ENCODE measurements around the gene NAV2. TPM values are rescaled to one million over a fixed set of nuclear protein-coding genes. Genes with fewer than 3 reads are reported as not detected.
A peak's percentile ranks its signal among the peaks of the same experiment; 100 is the strongest.

Gene NAV2
- polyA plus RNA-seq, 3 donors from 2014 or later = 0.66 TPM; not detected in 2

GRCh38 chr11:19696073-19696472 is 16.6 kb upstream of the NAV2 start:
- H3K27me3 Mint-ChIP-seq (ENCODE audit: low read depth in 3 of 3) = peaks cover 0 to 5% (median 4%) of the 10 kb centered on the region in 3 donors
- H3K36me3 Mint-ChIP-seq = no peaks in the 10 kb centered on the region
- H3K4me3 Mint-ChIP-seq = no peak overlapping the region
- no peak overlapping the region for H3K27ac Mint-ChIP-seq
- H3K9me3 Mint-ChIP-seq = no peaks in the 10 kb centered on the region
- DNase-seq = no peak
- H3K4me1 Mint-ChIP-seq = no peaks in the 10 kb centered on the region

- Mint-ChIP-seq H3K4me1 (no peaks in the 10 kb centered on the region), H3K4me3 (no peak overlapping the region), H3K27ac (no peak overlapping the region), H3K9me3 (no peaks in the 10 kb centered on the region), H3K27me3 (ENCODE audit: low read depth in 3 of 3) (peaks cover 0 to 6% (median 4%) of the 10 kb centered on the region in 3 donors), H3K36me3 (no peaks in the 10 kb centered on the region)
- no peak for DNase-seq
Measured at GRCh38 chr11:19696904-19697303, 15.7 kb upstream of the NAV2 start.

- DNase-seq = no peak
- Mint-ChIP-seq H3K27me3 (ENCODE audit: low read depth in 3 of 3) (peaks cover 0 to 6% (median 4%) of the 10 kb centered on the region in 3 donors), H3K36me3 (no peaks in the 10 kb centered on the region), H3K9me3 (no peaks in the 10 kb centered on the region), H3K27ac (peak overlapping the region in 1 of 6 donors; percentile 9), H3K4me1 (no peaks in the 10 kb centered on the region), H3K4me3 (no peak overlapping the region)
Measured at GRCh38 chr11:19697721-19698121, 14.9 kb upstream of the NAV2 start.

- Mint-ChIP-seq H3K4me1 (no peaks in the 10 kb centered on the region), H3K27ac (no peak overlapping the region), H3K9me3 (no peaks in the 10 kb centered on the region), H3K36me3 (no peaks in the 10 kb centered on the region), H3K4me3 (no peak overlapping the region), H3K27me3 (ENCODE audit: low read depth in 3 of 3) (peaks cover 1 to 5% (median 5%) of the 10 kb centered on the region in 3 donors)
- no peak for DNase-seq
Measured at GRCh38 chr11:19698493-19699292, 13.9 kb upstream of the NAV2 start.

- DNase-seq = no peak
- no peaks in the 10 kb centered on the region for H3K4me1 Mint-ChIP-seq
- H3K27me3 Mint-ChIP-seq (ENCODE audit: low read depth in 3 of 3) = peaks cover 5 to 6% (median 6%) of the 10 kb centered on the region in 3 donors
- H3K9me3 Mint-ChIP-seq = no peaks in the 10 kb centered on the region
- no peak overlapping the region for H3K27ac Mint-ChIP-seq
- H3K36me3 Mint-ChIP-seq = no peaks in the 10 kb centered on the region
- H3K4me3 Mint-ChIP-seq = no peak overlapping the region
Measured at GRCh38 chr11:19701421-19701820, 11.2 kb upstream of the NAV2 start.

- Mint-ChIP-seq H3K4me1 (no peaks in the 10 kb centered on the region), H3K27me3 (ENCODE audit: low read depth in 3 of 3) (peaks cover 5 to 6% (median 6%) of the 10 kb centered on the region in 3 donors), H3K36me3 (no peaks in the 10 kb centered on the region), H3K9me3 (no peaks in the 10 kb centered on the region), H3K4me3 (no peak overlapping the region), H3K27ac (no peak overlapping the region)
- no peak for DNase-seq
Measured at GRCh38 chr11:19702620-19703019, 10.0 kb upstream of the NAV2 start.

GRCh38 chr11:19703211-19703610 is 9.4 kb upstream of the NAV2 start:
- Mint-ChIP-seq H3K9me3 (no peaks in the 10 kb centered on the region), H3K27ac (peak overlapping the region in 1 of 6 donors; percentile 19), H3K4me1 (no peaks in the 10 kb centered on the region), H3K27me3 (ENCODE audit: low read depth in 3 of 3) (peaks cover 5 to 6% (median 6%) of the 10 kb centered on the region in 3 donors), H3K4me3 (no peak overlapping the region), H3K36me3 (no peaks in the 10 kb centered on the region)
- no peak for DNase-seq

GRCh38 chr11:19704213-19704612 is 8.4 kb upstream of the NAV2 start:
- Mint-ChIP-seq H3K27me3 (ENCODE audit: low read depth in 3 of 3) (peaks cover 6 to 7% (median 6%) of the 10 kb centered on the region in 3 donors), H3K36me3 (no peaks in the 10 kb centered on the region), H3K4me3 (no peak overlapping the region), H3K9me3 (no peaks in the 10 kb centered on the region), H3K27ac (no peak overlapping the region), H3K4me1 (no peaks in the 10 kb centered on the region)
- no peak for DNase-seq

GRCh38 chr11:19705936-19706335 is 6.7 kb upstream of the NAV2 start:
- no peak for DNase-seq
- Mint-ChIP-seq H3K27ac (no peak overlapping the region), H3K36me3 (no peaks in the 10 kb centered on the region), H3K4me3 (no peak overlapping the region), H3K27me3 (ENCODE audit: low read depth in 3 of 3) (peaks cover 5 to 6% (median 5%) of the 10 kb centered on the region in 3 donors), H3K9me3 (no peaks in the 10 kb centered on the region), H3K4me1 (no peaks in the 10 kb centered on the region)

GRCh38 chr11:19711911-19712280 is 741 bp upstream of the NAV2 start:
- H3K9me3 Mint-ChIP-seq = no peaks in the 10 kb centered on the region
- no peak for DNase-seq
- peak overlapping the region; percentile 79 to 89 (median 83) for H3K27ac Mint-ChIP-seq
- no peaks in the 10 kb centered on the region for H3K36me3 Mint-ChIP-seq
- peak overlapping the region; percentile 93 to 98 (median 97) for H3K4me3 Mint-ChIP-seq
- peaks cover 20 to 26% (median 23%) of the 10 kb centered on the region in 3 donors for H3K27me3 Mint-ChIP-seq (ENCODE audit: low read depth in 3 of 3)
- peaks cover 24 to 40% of the 10 kb centered on the region in 2 donors for H3K4me1 Mint-ChIP-seq

GRCh38 chr11:19713196-19714021 is 772 bp downstream of the NAV2 start:
- no peaks in the 10 kb centered on the region for H3K9me3 Mint-ChIP-seq
- DNase-seq = peak in 1 of 3 donors; percentile 14
- peak overlapping the region; percentile 86 to 94 (median 90) for H3K4me3 Mint-ChIP-seq
- no peaks in the 10 kb centered on the region for H3K36me3 Mint-ChIP-seq
- peaks cover 20 to 28% (median 23%) of the 10 kb centered on the region in 3 donors for H3K27me3 Mint-ChIP-seq (ENCODE audit: low read depth in 3 of 3)
- peak overlapping the region in 3 of 6 donors; percentile 71 to 88 (median 85) for H3K27ac Mint-ChIP-seq
- H3K4me1 Mint-ChIP-seq = peaks cover 24 to 40% of the 10 kb centered on the region in 2 donors

- peak overlapping the region in 2 of 6 donors; percentile 32 to 65 for H3K27ac Mint-ChIP-seq
- no peaks in the 10 kb centered on the region for H3K9me3 Mint-ChIP-seq
- H3K27me3 Mint-ChIP-seq (ENCODE audit: low read depth in 3 of 3) = peaks cover 23 to 28% (median 23%) of the 10 kb centered on the region in 3 donors
- H3K4me1 Mint-ChIP-seq = peaks cover 24 to 40% of the 10 kb centered on the region in 2 donors
- DNase-seq = peak in 1 of 3 donors; percentile 4
- peak overlapping the region; percentile 83 to 91 (median 87) for H3K4me3 Mint-ChIP-seq
- no peaks in the 10 kb centered on the region for H3K36me3 Mint-ChIP-seq
Measured at GRCh38 chr11:19714022-19714386, 1.4 kb downstream of the NAV2 start.

- Mint-ChIP-seq H3K9me3 (no peaks in the 10 kb centered on the region), H3K4me1 (peaks cover 24 to 40% of the 10 kb centered on the region in 2 donors), H3K4me3 (peak overlapping the region; percentile 83 to 91 (median 87)), H3K27ac (peak overlapping the region in 2 of 6 donors; percentile 32 to 47), H3K27me3 (ENCODE audit: low read depth in 3 of 3) (peaks cover 21 to 28% (median 23%) of the 10 kb centered on the region in 3 donors), H3K36me3 (no peaks in the 10 kb centered on the region)
- DNase-seq = no peak
Measured at GRCh38 chr11:19714387-19715363, 2.0 kb downstream of the NAV2 start.
